HG02943 (cell line): ENCODE measurements around the gene HMCN1.

Experiments used
- ATAC-seq: cut with Tn5 transposase; IDR thresholded peaks from one replicate; pipeline ENCODE4 v1.9.1; 2021; ENCODE audit warnings: mild to moderate bottlenecking, low read depth, moderate library complexity; ENCODE audit not compliant: unreplicated experiment

HMCN1 gene

GRCh38 chr1:185956881-185957280 is 222.7 kb downstream of the HMCN1 start:
- no peak for ATAC-seq

DNA sequence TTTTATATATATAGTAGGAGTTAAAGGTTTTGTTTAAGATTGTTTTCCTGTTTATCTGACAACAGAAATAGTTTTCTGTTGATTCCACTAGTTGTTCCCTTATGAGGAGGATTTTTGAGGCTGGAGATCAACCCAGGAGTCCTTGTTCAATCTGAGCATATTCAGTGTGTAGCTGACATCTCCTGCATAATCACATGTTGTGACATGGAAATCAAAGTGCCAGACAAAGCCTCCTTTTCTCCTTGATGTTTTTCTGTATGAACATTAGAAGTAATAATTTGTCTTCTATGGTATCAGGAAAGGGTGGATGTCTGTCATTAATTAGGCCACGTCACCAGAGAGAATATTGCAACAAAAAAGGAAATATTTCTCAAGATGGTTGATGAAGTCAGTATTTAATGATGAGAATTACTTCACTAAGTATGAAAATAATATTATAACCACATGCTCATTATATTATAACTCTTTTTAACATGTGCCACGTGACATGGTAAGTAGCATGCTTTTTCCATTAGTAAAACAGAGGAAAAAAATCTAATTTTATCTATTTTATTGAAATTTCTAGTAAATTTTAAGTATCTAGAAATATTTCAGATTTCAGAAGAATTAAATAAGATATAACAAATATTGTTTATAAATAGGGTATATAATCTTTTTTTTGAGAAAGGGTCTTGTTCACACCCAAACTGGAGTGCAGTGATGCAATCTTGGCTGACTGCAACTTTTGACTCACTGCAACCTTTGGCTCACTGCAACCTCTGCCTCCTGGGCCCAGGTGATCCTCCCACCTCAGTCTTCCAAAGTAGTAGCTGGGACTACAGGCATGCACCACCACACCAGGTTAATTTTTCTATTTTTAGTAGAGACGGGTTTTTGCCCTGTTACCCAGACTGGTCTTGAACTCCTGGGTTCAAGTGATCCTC is 223.5 kb downstream of the HMCN1 start:
- ATAC-seq, result no peak

- no peak for ATAC-seq
Observed at GRCh38 chr1:185960422-185961321, 226.5 kb downstream of the HMCN1 start.

DNA sequence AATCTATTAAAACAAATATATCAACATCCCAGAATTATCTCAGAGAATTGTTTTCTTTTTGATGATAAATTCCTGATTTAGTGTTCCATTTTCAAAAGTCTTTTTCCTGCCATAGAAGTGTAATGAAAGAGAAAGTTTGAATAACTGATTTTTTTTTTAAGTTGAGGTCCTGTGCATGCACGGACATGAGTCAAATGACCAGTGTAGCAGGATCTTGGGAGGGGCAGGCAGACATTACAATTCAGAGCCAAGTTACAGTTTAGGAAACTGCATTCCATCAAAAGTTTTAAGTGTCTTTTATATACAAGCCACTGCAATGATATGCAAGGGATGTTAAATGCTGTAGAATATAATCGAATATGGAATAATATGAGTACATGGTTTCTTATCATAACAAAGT is 227.5 kb downstream of the HMCN1 start:
- ATAC-seq, result no peak

GRCh38 chr1:185964946-185965345 is 230.8 kb downstream of the HMCN1 start:
- ATAC-seq, result no peak

DNA sequence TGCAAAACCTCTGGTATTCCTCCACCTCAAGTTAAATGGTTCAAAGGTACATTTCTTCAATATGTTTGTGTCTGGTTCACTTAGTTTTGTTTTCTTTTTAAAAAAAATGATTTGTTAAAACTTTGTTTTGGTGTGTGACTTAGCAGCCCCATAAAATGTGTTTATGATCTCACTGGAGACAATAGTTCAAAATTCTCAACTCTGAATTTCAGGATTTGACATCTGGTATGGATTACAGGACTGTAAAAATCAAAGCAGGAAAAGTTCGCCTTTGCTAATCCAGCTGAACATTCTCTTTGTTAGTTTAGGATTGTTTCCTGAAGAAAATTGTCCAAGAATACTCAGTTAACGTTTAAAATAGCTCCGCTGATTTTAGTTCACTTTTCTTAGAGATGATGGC is 231.7 kb downstream of the HMCN1 start:
- ATAC-seq, result no peak

GRCh38 chr1:185966471-185966870 is 232.3 kb downstream of the HMCN1 start:
- ATAC-seq, result no peak

DNA sequence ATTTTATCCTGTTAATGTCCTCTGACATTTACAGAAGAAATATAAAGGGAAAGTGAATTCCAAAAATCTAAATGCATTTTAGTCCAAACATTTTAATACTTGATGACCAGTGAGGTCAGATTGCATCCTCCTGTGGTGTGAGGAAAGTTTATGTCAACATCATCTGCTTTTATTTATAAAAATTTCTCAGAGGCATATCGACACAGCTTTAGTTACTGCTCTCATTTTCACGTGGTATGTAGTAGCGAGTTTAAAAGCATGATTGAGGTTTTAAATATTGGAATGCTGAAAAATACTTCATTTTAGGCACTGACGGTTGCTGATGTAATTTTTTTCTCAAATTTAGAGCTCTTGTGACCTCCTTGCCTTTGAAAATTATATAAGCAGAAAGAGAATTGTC is 234.8 kb downstream of the HMCN1 start:
- ATAC-seq, result no peak

GRCh38 chr1:185969524-185969991 is 235.4 kb downstream of the HMCN1 start:
- ATAC-seq, result no peak

GRCh38 chr1:185971688-185972087 is 237.5 kb downstream of the HMCN1 start:
- no peak for ATAC-seq

DNA sequence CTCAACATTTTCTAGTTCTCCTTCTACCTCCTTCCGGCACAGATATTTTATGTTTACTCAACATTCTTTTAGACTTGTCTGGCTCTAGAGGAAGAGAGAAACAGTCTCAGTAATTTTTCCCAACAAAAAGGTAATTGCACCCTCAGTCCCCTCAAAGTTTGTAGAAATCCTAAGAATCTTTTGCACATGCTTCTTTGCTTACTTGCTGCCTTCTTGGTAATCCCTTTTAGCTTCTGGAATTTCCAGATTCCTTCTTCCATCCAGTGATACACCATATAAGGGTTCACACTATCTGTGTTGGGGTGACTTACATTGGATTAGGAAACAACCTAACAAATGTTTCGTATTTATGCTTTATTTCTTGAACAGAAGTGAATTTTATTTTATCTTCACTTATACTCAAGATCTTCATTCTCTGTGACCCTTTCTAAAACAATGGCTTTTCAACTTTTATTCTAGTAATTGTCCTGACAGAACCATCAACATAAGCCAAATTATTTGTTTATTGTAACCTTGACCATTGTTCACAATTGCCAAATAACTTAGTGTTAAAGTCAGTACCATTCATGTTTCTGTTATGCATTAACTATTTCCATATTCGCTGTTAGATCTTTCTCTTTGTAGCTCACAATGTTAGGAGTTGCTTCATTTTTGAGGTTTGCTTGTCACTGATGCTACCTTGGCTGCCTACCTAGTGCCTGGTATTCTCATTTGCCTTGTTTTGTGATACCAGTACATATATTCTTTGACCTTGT is 238.1 kb downstream of the HMCN1 start:
- no peak for ATAC-seq

GRCh38 chr1:185973645-185974044 is 239.5 kb downstream of the HMCN1 start:
- no peak for ATAC-seq

DNA sequence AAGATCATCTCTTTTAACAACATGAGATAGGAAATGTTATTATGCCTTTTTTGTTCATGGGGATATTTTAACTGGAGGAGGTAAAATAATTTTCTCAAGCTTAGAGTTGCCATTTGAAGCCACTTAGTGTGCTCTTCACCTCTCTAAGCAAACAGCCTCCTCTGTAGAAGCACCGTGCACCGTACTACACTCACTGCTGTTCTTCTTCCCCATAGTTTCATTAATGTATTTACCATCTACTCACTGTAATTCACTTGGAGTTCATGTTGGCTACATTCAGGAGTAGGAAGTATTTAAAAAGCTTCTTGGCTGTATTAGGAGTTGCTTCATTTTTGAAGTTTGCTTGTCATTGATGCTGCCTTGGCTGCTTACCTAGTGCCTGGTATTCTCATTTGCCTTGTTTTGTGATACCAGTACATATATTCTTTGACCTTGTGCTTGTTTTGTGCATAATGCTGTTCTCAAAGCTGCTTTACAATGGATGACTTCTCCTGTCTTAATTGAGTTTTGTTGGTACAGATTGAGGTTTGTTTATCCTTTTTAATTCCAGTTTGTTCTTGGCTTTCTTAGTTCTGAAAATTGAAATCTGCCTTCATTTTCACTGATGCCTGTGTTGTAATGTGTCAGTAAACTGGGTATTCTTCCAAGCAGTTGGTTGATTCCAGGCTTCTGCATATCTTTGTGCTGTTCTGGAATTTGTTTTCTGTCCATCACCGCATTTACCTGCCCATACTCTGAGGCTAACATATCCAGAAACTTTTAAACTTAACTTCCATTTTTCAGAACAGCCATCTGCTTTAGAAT is 240.4 kb downstream of the HMCN1 start:
- no peak for ATAC-seq

- no peak for ATAC-seq
Observed at GRCh38 chr1:185980891-185981290, 246.7 kb downstream of the HMCN1 start.

- ATAC-seq, result no peak
Observed at GRCh38 chr1:185984113-185984836, 250.1 kb downstream of the HMCN1 start.

- no peak for ATAC-seq
Observed at GRCh38 chr1:185987611-185988321, 253.6 kb downstream of the HMCN1 start.

- no peak for ATAC-seq
Observed at GRCh38 chr1:185990565-185990964, 256.4 kb downstream of the HMCN1 start.

DNA sequence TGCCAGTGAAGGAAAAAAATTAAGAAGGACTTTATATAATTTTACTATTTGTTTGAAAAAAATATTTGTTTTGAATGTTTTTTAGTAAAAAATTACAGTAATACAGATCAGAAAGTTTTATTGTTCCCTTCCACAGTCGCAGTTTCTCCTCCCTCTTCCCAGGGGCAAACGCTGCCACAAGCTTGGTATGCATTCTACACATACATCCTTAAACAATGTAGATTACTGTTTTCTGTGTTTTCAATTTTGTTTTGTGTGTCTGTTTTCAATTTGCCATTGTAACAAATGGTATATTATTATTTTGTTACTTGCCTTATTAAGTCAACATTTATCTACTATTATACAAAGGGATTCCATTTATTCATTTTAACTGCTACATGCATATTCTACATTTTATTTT is 257.1 kb downstream of the HMCN1 start:
- ATAC-seq, result no peak
